Nephron (organoid): ENCODE measurements around the gene CYP3A7.
"Not testable (repeated sequence)": the region's sequence is repeated elsewhere in the genome, so short reads cannot be mapped to it uniquely, and the experiment has no call there.

Experiments
- H3K27ac Mint-ChIP-seq, 3 experiments: 2 replicates each; pipeline ENCODE4 v1.8.0; 2020; ENCODE audit warnings: mixed read lengths in 3 of 3, mild to moderate bottlenecking in 2 of 3, moderate library complexity in 1 of 3
- H3K27me3 Mint-ChIP-seq: 2 replicates; pipeline ENCODE4 v1.8.0; 2021; ENCODE audit warnings: low read depth, mild to moderate bottlenecking, moderate library complexity, mixed read lengths
- H3K36me3 Mint-ChIP-seq: 2 replicates; pipeline ENCODE4 v1.8.0; 2020; ENCODE audit warnings: low read depth, mixed read lengths
- H3K4me1 Mint-ChIP-seq: 2 replicates; pipeline ENCODE4 v1.8.0; 2020; ENCODE audit warnings: mixed read lengths
- H3K4me3 Mint-ChIP-seq, 3 experiments: 2 replicates each; pipeline ENCODE4 v1.8.0; 2020; ENCODE audit warnings: mild to moderate bottlenecking in 3 of 3, mixed read lengths in 3 of 3, moderate library complexity in 2 of 3
- H3K9me3 Mint-ChIP-seq: 2 replicates; pipeline ENCODE4 v1.8.0; 2020; ENCODE audit warnings: mixed read lengths
- TF ChIP-seq, protein P1 (sequence below), 3 experiments: fragments of 200-600 bp; sonication (generic); IDR thresholded peaks; one replicate each; pipeline ENCODE4 v1.5.0; 2021; ENCODE audit warnings: antibody characterized with exemption in 3 of 3; ENCODE audit not compliant: unreplicated experiment in 3 of 3

CYP3A7 gene

DNA sequence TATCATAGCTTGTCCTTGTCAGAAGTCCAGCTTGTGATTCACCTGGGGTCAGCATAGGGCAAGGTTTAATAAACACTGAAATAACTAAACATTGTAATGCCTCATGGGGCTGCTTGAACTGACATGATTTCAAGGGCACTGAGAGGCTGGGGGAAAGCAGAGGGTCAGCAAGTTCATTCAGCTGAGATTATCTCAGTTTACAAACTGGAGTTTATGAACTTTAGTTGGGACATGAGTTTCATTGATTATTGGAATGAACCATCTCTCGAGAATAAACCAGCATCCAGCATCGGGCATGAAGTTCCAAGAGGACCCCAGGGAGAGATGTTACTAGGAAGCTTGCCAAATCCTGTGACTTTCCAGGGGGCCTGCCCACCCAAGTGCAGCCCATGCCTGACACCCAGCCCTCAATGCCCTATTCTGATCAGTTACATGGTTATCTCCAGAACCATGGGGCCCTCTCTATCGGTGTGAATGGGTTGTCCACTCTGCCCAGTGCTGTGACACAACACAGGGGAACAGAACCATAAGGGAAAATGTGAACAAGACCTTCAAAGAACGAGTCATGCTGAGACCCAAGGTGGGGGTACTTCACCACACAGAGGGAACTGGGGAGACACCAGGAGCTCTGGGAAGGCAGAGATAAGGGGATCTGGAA lies 7.9 kb upstream of the CYP3A7 start:
- H3K4me1 Mint-ChIP-seq: peaks cover 25% of the 10 kb centered on the region
- no peak overlapping the region for H3K4me3 Mint-ChIP-seq
- peaks cover 12% of the 10 kb centered on the region for H3K9me3 Mint-ChIP-seq
- TF ChIP-seq, protein P1, sequence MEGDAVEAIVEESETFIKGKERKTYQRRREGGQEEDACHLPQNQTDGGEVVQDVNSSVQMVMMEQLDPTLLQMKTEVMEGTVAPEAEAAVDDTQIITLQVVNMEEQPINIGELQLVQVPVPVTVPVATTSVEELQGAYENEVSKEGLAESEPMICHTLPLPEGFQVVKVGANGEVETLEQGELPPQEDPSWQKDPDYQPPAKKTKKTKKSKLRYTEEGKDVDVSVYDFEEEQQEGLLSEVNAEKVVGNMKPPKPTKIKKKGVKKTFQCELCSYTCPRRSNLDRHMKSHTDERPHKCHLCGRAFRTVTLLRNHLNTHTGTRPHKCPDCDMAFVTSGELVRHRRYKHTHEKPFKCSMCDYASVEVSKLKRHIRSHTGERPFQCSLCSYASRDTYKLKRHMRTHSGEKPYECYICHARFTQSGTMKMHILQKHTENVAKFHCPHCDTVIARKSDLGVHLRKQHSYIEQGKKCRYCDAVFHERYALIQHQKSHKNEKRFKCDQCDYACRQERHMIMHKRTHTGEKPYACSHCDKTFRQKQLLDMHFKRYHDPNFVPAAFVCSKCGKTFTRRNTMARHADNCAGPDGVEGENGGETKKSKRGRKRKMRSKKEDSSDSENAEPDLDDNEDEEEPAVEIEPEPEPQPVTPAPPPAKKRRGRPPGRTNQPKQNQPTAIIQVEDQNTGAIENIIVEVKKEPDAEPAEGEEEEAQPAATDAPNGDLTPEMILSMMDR (IDR thresholded peaks at IDR 0.05; ENCODE audit: unreplicated experiment in 3 of 3): no peak
- no peaks in the 10 kb centered on the region for H3K27me3 Mint-ChIP-seq
- no peaks in the 10 kb centered on the region for H3K36me3 Mint-ChIP-seq
- H3K27ac Mint-ChIP-seq: no peak overlapping the region

DNA sequence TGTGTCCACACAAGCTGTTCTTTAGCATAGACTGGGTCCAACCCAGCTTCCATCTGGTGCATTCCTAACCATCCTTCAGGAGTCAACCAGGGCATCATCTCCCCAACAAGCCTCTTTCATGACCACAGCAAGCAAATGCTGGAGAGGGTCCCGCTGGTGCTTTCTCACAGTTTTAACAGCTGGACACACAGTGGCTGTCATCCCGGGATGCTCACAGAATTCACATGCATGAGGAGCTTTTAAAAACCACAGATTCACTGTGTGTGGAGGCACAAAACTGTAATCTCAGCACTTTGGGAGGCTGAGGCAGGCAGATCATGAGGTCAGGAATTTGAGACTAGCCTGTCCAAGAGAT lies 6.4 kb upstream of the CYP3A7 start:
- Mint-ChIP-seq H3K27me3 (no peaks in the 10 kb centered on the region), H3K9me3 (peaks cover 12% of the 10 kb centered on the region), H3K4me3 (no peak overlapping the region), H3K27ac (peak overlapping the region in 2 of 3 experiments; percentile 6 to 50), H3K36me3 (no peaks in the 10 kb centered on the region), H3K4me1 (peaks cover 27% of the 10 kb centered on the region)
- TF ChIP-seq, protein P1 (IDR thresholded peaks at IDR 0.05; ENCODE audit: unreplicated experiment in 3 of 3): no peak

DNA sequence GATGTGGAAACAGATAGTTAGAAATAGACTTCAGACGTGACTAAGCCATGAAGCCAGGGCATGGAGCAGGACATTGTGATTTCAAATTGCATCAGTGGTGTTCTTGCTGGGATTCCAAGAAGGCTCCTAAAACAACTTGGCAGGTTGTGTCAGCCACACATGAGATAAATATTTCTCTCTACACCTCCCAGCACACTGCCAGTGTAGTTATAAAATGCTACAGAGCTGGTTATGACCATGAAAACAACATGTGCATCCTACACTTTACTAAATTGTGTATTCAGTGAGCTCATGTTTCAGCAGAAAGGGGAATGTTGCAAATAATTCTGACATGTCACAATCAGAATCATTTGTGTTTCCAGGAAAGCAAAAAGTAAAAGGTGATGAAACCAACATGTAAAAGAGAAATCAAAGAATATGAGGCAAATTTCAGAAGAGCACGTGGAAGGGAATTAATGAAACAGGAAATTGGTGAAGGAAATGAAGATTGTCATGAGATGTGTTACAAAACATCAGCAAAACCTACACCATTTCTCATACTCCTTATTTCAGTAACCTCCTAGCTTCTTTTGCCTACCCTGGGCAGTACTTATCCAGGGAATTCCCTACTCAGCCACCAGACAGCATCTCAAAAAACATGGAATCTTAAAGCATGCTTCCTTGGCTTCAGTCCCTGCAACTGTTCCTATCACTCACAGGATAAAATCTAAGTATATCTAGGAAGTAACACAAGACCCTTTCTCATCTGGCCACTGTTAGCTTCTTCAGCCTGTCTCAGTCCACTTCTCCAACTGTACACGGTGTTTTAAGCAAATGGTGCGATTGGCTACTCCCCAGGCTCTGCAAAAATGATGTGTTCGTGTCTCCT lies 5.8 kb upstream of the CYP3A7 start:
- Mint-ChIP-seq H3K27ac (peak overlapping the region in 2 of 3 experiments; percentile 41 to 50), H3K9me3 (peaks cover 11% of the 10 kb centered on the region), H3K36me3 (no peaks in the 10 kb centered on the region), H3K4me1 (peaks cover 27% of the 10 kb centered on the region), H3K4me3 (no peak overlapping the region), H3K27me3 (no peaks in the 10 kb centered on the region)
- TF ChIP-seq, protein P1 (IDR thresholded peaks at IDR 0.05; ENCODE audit: unreplicated experiment in 3 of 3): no peak

DNA sequence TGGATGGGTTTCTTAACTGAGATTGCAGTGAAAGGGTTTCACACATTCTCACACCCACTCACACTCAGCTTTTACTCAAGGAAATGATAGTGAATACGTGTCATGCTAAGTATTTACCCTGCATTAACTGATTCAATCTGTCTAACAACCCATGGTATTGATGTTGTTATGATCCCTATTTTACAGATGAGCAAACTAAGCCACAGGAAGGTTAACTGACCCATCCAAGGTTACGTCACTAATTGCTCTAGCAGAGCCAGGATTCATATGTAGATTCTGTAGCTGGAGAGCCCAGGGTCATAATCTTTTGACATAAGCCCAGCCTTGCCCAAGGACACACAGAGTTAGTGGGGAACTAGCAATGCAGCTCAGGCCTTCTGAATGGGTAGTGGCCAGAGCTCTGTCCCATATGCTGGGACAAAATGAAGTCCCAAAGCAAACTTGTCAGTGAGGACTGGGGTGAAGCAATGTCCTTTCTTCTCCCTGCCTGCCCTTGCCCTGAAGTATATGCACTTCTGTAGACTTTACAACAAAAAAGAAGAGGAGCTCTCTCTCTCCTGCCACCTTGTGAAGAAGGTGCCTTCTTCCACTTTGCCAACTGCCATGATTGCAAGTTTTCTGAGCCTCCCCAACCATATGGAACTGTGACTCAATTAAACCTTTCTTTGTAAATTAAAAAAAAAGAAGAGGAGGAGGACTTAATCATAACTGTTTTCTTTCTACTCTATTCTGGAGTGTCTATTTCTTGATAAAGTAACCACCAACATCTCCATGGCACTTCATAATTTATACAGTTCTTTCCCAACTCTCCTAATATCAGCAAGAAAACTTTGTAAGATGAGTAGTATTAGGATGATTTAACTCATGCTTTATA lies 4.9 kb upstream of the CYP3A7 start:
- H3K4me3 Mint-ChIP-seq: no peak overlapping the region
- H3K36me3 Mint-ChIP-seq: no peaks in the 10 kb centered on the region
- H3K9me3 Mint-ChIP-seq: peaks cover 3% of the 10 kb centered on the region
- H3K4me1 Mint-ChIP-seq: peaks cover 35% of the 10 kb centered on the region
- no peaks in the 10 kb centered on the region for H3K27me3 Mint-ChIP-seq
- peak overlapping the region in 2 of 3 experiments; percentile 41 to 50 for H3K27ac Mint-ChIP-seq
- TF ChIP-seq, protein P1 (IDR thresholded peaks at IDR 0.05; ENCODE audit: unreplicated experiment in 3 of 3): no peak

DNA sequence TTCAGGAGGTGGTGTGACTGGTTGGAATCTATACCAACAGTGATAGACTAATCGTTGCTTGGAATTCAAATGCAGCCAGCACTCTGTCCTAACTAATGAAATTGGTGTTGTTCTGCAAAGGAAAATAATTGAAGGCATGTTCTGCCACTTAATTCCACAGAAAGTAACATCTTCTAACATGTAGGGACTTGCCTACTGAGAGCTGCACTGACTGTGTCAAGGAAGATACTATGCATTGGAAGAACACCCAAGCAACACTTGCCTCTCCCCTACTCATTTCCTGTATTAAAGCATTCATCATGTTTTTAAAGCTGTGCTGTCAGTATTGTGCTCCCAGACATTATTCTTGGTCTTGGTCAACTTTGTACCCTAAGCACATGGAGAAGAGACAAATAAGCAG lies 2.7 kb upstream of the CYP3A7 start:
- TF ChIP-seq, protein P1 (IDR thresholded peaks at IDR 0.05; ENCODE audit: unreplicated experiment in 3 of 3): no peak
- Mint-ChIP-seq H3K4me3 (no peak overlapping the region), H3K27me3 (no peaks in the 10 kb centered on the region), H3K4me1 (peaks cover 38% of the 10 kb centered on the region), H3K27ac (peak overlapping the region in 1 of 3 experiments; percentile 40), H3K36me3 (no peaks in the 10 kb centered on the region), H3K9me3 (no peaks in the 10 kb centered on the region)

DNA sequence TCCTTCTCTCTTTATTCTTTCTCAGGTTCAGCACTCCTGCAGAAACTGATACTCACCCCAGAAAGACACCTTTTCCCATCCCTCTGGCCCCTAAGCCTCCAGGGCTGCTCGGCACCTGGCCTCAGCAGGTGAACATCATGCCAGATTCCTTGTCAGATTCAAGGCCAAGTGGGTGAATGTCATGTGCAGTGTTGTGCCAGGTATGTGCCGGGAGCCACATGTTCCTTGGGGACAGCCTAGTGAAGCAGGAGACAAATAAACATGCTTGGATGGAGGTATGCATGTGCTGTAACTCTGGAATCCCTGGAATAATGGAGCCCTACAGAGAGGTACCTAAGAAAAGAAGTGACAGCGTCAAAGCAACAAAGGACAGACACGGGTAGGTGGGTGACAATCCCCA lies 1.7 kb upstream of the CYP3A7 start:
- not testable (repeated sequence) for H3K4me3 Mint-ChIP-seq, H3K27ac Mint-ChIP-seq, H3K36me3 Mint-ChIP-seq, H3K27me3 Mint-ChIP-seq, H3K9me3 Mint-ChIP-seq
- H3K4me1 Mint-ChIP-seq: peaks cover 32% of the 10 kb centered on the region
